HEK293 (cell line): ENCODE results near the gene PRADC1.

Experiments
- CTCF ChIP-seq: fragments of 450-650 bp; formaldehyde crosslinking; IDR thresholded peaks from 2 replicates; pipeline ENCODE4 v1.5.1; 2016; ENCODE audit warnings: missing biosample characterization, missing genetic modification characterization
- HOXA7 ChIP-seq: sonication (generic); formaldehyde crosslinking; IDR thresholded peaks from 2 replicates; pipeline ENCODE4 v1.8.1; 2022; ENCODE audit warnings: missing genetic modification reagents, borderline replicate concordance
- ZBTB20 ChIP-seq: fragments of 450-650 bp; formaldehyde crosslinking; IDR thresholded peaks from 2 replicates; pipeline ENCODE4 v1.5.1; 2016; ENCODE audit warnings: missing biosample characterization, missing genetic modification characterization
- ZBTB7A ChIP-seq: fragments of 450-650 bp; formaldehyde crosslinking; IDR thresholded peaks from 2 replicates; pipeline ENCODE4 v1.5.1; 2016; ENCODE audit warnings: low read depth, missing biosample characterization, missing genetic modification characterization
- ZNF16 ChIP-seq: fragments of 450-650 bp; formaldehyde crosslinking; IDR thresholded peaks from 2 replicates; pipeline ENCODE4 v1.5.1; 2016; ENCODE audit warnings: low read depth, missing biosample characterization, missing genetic modification characterization
- ZNF274 ChIP-seq, 2 experiments: fragments of 200-500 bp in 1 of 2; fragments of 450-650 bp in 1 of 2; sonication (Bioruptor generic) in 1 of 2; formaldehyde crosslinking in 1 of 2; IDR thresholded peaks; 2 replicates each; pipeline versions ENCODE4 v1.5.1 to v1.6.1; 2014 to 2016; ENCODE audit warnings: borderline replicate concordance in 1 of 2, inconsistent platforms in 1 of 2, low read length in 1 of 2, missing biosample characterization in 1 of 2, missing genetic modification characterization in 1 of 2
- ZNF398 ChIP-seq: fragments of 450-650 bp; formaldehyde crosslinking; IDR thresholded peaks from 2 replicates; pipeline ENCODE4 v1.5.1; 2017; ENCODE audit warnings: missing biosample characterization, missing genetic modification characterization
- ZNF510 ChIP-seq: fragments of 450-650 bp; formaldehyde crosslinking; IDR thresholded peaks from 2 replicates; pipeline ENCODE4 v1.5.1; 2018; ENCODE audit warnings: mild to moderate bottlenecking, missing genetic modification characterization, missing biosample characterization; ENCODE audit not compliant: insufficient replicate concordance
- ZNF560 ChIP-seq: fragments of 450-650 bp; formaldehyde crosslinking; IDR thresholded peaks from 2 replicates; pipeline ENCODE4 v1.5.1; 2017; ENCODE audit warnings: missing biosample characterization, missing genetic modification characterization, borderline replicate concordance
- ZNF561 ChIP-seq: fragments of 450-650 bp; IDR thresholded peaks from 2 replicates; pipeline ENCODE4 v1.5.1; 2018; ENCODE audit warnings: missing biosample characterization, missing genetic modification characterization, borderline replicate concordance
- ZSCAN23 ChIP-seq: fragments of 450-650 bp; formaldehyde crosslinking; IDR thresholded peaks from 2 replicates; pipeline ENCODE4 v1.5.1; 2016; ENCODE audit warnings: missing biosample characterization, missing genetic modification characterization

GRCh38 chr2:73238149-73238548 lies 5.1 kb upstream of the PRADC1 start:
- TF ChIP-seq ZNF398 (tag by site-specific recombination), result no peak
- TF ChIP-seq ZBTB20 (tag by site-specific recombination), result no peak
- TF ChIP-seq ZNF274 (IDR thresholded peaks at IDR 0.05; ENCODE audit: low read length), result no peak
- no peak for TF ChIP-seq ZNF274 (tag by site-specific recombination; IDR thresholded peaks at IDR 0.05; ENCODE audit: borderline replicate concordance)
- no peak for TF ChIP-seq CTCF (tag by site-specific recombination)
- TF ChIP-seq ZNF561 (tag by site-specific recombination), result no peak
- TF ChIP-seq ZNF16 (tag by site-specific recombination), result no peak
- TF ChIP-seq ZNF510, result no peak
- no peak for TF ChIP-seq ZBTB7A
- no peak for TF ChIP-seq ZSCAN23 (tag by site-specific recombination)
- no peak for TF ChIP-seq ZNF560 (tag by site-specific recombination)
- TF ChIP-seq HOXA7 (CRISPR knock-in tag), result no peak
